ENCODE measurements around the gene RPS6KB2.

DNA sequence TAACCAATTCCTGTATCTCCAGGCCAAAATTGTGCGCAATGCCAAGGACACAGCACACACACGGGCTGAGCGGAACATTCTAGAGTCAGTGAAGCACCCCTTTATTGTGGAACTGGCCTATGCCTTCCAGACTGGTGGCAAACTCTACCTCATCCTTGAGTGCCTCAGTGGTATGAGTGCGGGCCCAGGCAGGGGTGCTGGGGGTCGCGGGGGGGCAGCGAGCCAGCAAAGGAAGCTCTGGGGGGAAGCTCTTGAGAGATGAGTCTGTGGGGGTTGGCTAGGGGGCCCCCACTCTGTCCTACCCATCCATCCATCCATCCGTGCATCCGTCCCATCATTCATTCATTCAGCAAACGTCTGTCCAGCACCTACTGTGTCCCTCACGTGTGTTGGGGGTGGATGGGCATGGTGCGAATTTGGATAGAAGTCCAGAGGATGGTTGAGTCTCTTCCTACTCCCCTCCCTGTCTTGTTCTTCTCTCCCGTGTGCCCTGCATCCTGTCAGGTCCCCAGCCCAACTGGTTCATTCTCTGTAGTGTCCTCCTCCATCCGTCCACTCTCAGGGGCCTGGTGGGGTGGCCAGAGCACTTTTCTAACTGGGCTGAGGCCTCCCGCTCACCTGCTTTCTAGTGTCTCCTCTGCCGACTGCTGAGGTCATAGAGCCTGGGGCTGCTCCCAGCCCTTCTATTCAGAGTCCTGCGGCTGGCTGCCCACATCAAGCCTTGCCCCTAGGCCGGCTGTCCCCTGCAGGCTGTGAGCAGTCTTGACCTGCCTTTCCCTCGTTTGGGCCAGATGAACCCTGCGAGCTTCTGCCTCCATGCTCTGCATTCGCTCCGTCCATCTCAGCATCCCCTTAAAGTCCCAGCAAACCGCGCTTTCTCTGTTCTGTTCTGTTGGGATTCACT is 3.3 kb downstream of the RPS6KB2 start:
- TF ChIP-seq, protein P1, sequence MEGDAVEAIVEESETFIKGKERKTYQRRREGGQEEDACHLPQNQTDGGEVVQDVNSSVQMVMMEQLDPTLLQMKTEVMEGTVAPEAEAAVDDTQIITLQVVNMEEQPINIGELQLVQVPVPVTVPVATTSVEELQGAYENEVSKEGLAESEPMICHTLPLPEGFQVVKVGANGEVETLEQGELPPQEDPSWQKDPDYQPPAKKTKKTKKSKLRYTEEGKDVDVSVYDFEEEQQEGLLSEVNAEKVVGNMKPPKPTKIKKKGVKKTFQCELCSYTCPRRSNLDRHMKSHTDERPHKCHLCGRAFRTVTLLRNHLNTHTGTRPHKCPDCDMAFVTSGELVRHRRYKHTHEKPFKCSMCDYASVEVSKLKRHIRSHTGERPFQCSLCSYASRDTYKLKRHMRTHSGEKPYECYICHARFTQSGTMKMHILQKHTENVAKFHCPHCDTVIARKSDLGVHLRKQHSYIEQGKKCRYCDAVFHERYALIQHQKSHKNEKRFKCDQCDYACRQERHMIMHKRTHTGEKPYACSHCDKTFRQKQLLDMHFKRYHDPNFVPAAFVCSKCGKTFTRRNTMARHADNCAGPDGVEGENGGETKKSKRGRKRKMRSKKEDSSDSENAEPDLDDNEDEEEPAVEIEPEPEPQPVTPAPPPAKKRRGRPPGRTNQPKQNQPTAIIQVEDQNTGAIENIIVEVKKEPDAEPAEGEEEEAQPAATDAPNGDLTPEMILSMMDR (conservative IDR thresholded peaks at IDR 0.05 in 1 of 2, IDR thresholded peaks at IDR 0.05 in 1 of 2; ENCODE audit: low read depth in 1 of 2, low read length in 2 of 2): no peak
- TF ChIP-seq EZH2 (IDR thresholded peaks at IDR 0.05; ENCODE audit: low read length, missing control alignments): no peak

All from fibroblast of lung (primary cell).